Large intestine (tissue), 3 donors: ENCODE measurements around the gene TSPAN5. TPM values are rescaled to one million over a fixed set of nuclear protein-coding genes. Genes with fewer than 3 reads are reported as not detected.

Experiments used
- DNase-seq, 2 donors: peaks; one replicate each; pipeline versions ENCODE4 v3.0.0 to v3.0.0-alpha.2; 2013
- H3K27ac ChIP-seq: one replicate; pipeline ENCODE4 v1.5.1; 2013; ENCODE audit warnings: low read length
- H3K27me3 ChIP-seq: 2 replicates; pipeline ENCODE4 v1.6.1; 2013; ENCODE audit warnings: low read length; ENCODE audit not compliant: control insufficient read depth, insufficient read depth
- H3K36me3 ChIP-seq: 2 replicates; pipeline ENCODE4 v1.6.1; 2013; ENCODE audit warnings: low read length; ENCODE audit not compliant: control insufficient read depth, insufficient read depth
- H3K4me1 ChIP-seq: one replicate; pipeline ENCODE4 v1.6.1; 2013; ENCODE audit warnings: low read length; ENCODE audit not compliant: control insufficient read depth, insufficient read depth
- H3K4me3 ChIP-seq: one replicate; pipeline ENCODE4 v1.5.1; 2013; ENCODE audit warnings: low read length
- H3K9me3 ChIP-seq: one replicate; pipeline ENCODE4 v1.6.1; 2013; ENCODE audit warnings: mild to moderate bottlenecking, low read depth, low read length, moderate library complexity; ENCODE audit not compliant: control insufficient read depth
- WGBS: methylation state at CpG from one replicate; pipeline ENCODE4 v1.1.5; 2013; ENCODE audit warnings: low lambda C conversion rate; ENCODE audit not compliant: insufficient coverage; 5-methylcytosine and 5-hydroxymethylcytosine counted together
- polyA plus RNA-seq: library from polyadenylated mRNA; unstranded; fragments of 120-200 nt; gene quantifications from one replicate; pipeline ENCODE4 v1.2.1, GENCODE V29; 2013

Gene TSPAN5
- polyA plus RNA-seq, 1 donor = 9.9 TPM

- no peak for DNase-seq
- no peak overlapping the region for H3K27ac ChIP-seq
- H3K9me3 ChIP-seq = no peaks in the 10 kb centered on the region
- H3K4me3 ChIP-seq = no peak overlapping the region
- no peaks in the 10 kb centered on the region for H3K27me3 ChIP-seq
- H3K4me1 ChIP-seq = no peaks in the 10 kb centered on the region
- H3K36me3 ChIP-seq = peaks cover 6% of the 10 kb centered on the region
Measured at GRCh38 chr4:98444371-98444770, 214.0 kb downstream of the TSPAN5 start.

- WGBS = no CpG with 5 or more reads among the region's 6 CpGs
- DNase-seq = no peak
- Histone ChIP-seq H3K9me3 (no peaks in the 10 kb centered on the region), H3K4me1 (no peaks in the 10 kb centered on the region), H3K36me3 (peaks cover 8% of the 10 kb centered on the region), H3K4me3 (no peak overlapping the region), H3K27me3 (no peaks in the 10 kb centered on the region), H3K27ac (no peak overlapping the region)
Measured at GRCh38 chr4:98434816-98435215, 223.6 kb downstream of the TSPAN5 start.

GRCh38 chr4:98433691-98434090 lies 224.7 kb downstream of the TSPAN5 start:
- H3K4me3 ChIP-seq = no peak overlapping the region
- H3K27me3 ChIP-seq = no peaks in the 10 kb centered on the region
- no peaks in the 10 kb centered on the region for H3K4me1 ChIP-seq
- peaks cover 8% of the 10 kb centered on the region for H3K36me3 ChIP-seq
- no peak overlapping the region for H3K27ac ChIP-seq
- no peak for DNase-seq
- no peaks in the 10 kb centered on the region for H3K9me3 ChIP-seq
- 100% methylated on average over 1 of the region's 1 CpG for WGBS

- no peaks in the 10 kb centered on the region for H3K27me3 ChIP-seq
- no peak for DNase-seq
- peaks cover 8% of the 10 kb centered on the region for H3K36me3 ChIP-seq
- H3K9me3 ChIP-seq = no peaks in the 10 kb centered on the region
- WGBS = 88% methylated on average over 1 of the region's 4 CpGs
- H3K27ac ChIP-seq = no peak overlapping the region
- H3K4me1 ChIP-seq = no peaks in the 10 kb centered on the region
- H3K4me3 ChIP-seq = no peak overlapping the region
Measured at GRCh38 chr4:98430708-98431403, 227.6 kb downstream of the TSPAN5 start.

- Histone ChIP-seq H3K4me3 (no peak overlapping the region), H3K36me3 (peaks cover 15% of the 10 kb centered on the region), H3K27me3 (no peaks in the 10 kb centered on the region), H3K9me3 (no peaks in the 10 kb centered on the region), H3K4me1 (no peaks in the 10 kb centered on the region), H3K27ac (no peak overlapping the region)
- DNase-seq = no peak
- WGBS = 96% methylated on average over 4 of the region's 4 CpGs
Measured at GRCh38 chr4:98423009-98423408, 235.4 kb downstream of the TSPAN5 start.

GRCh38 chr4:98421111-98421510 lies 237.3 kb downstream of the TSPAN5 start:
- H3K27me3 ChIP-seq = no peaks in the 10 kb centered on the region
- H3K27ac ChIP-seq = no peak overlapping the region
- H3K4me1 ChIP-seq = no peaks in the 10 kb centered on the region
- DNase-seq = no peak
- H3K36me3 ChIP-seq = peaks cover 15% of the 10 kb centered on the region
- H3K4me3 ChIP-seq = no peak overlapping the region
- no peaks in the 10 kb centered on the region for H3K9me3 ChIP-seq
- WGBS = 100% methylated on average over 1 of the region's 5 CpGs
